HG02870 (cell line): ENCODE measurements around the gene TTC22.

ENCODE experiments used
- ATAC-seq: cut with Tn5 transposase; IDR thresholded peaks from one replicate; pipeline ENCODE4 v1.9.1; 2021; ENCODE audit warnings: mild to moderate bottlenecking, moderate library complexity; ENCODE audit not compliant: unreplicated experiment

TTC22 gene

DNA sequence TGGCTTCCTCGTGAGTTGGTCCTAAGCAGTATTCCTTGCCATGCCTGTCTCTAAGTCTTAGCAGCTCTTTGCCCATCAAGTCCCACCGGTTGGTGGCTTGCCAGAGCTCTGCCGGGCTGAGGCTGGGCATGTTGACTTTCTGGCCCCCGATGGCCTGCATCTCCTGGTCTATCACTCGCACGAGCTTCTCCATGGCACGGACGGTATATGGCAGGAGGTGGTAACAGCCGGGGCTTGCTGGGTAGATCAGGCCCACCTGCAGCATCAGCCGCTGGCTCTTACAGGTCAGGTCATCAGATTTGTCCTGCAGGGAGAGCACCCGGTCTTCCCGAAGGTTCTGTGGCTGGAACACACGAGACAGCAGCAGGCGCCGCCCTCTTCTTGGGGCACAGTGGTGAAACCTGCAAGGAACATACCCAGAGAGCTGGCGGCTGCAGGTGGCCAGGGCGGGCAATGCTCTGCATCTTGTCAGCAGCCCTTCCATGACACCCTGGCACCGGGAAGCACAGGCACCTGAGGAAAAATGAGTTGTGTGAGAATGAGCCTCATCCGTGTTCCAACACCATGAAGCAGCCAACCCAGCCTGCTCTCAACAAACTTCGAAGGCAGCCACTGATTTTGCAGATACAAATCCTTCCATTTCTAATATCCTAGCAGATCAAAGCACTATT lies 42.3 kb downstream of the TTC22 start:
- no peak for ATAC-seq

GRCh38 chr1:54757833-54758232 lies 43.3 kb downstream of the TTC22 start:
- ATAC-seq, result no peak

DNA sequence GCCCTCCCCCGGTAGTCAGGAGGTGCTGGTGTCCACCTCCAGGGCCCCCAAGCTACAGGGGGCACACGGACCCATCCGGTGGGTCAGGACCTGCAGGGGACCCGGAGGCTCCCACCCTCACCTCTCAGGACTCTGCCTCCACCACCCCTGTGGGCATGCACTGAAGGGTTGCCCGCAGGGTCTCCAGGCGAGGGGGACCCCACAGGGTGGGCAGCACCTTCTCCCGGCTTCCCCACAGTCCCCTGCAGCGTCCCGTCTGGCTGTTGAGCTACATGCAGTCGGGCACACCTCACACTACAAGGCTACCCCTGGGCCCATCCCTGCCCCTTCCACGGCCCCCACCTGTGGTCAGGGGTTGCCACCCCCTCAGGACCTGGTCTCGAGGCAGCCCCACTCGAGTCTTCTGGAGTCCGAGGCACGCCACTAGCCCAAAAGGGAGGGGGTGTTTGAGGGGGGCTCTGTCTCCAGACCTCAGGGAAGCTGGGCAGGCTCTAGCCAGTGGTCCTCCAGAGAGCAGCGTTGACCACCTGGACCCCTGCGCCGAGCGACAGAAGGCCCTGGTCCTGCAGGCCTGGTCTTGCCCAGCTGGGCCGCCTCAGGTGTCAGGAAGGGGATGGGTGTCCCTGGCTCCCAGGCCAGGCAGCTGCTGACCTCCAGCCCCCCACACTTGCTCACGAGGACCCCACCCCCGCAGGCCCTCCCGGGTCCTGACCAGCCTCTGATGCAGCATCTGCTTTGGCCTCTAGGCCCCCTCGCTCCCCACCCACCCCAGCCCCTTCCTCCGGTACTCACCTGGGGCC lies 46.4 kb downstream of the TTC22 start:
- no peak for ATAC-seq

DNA sequence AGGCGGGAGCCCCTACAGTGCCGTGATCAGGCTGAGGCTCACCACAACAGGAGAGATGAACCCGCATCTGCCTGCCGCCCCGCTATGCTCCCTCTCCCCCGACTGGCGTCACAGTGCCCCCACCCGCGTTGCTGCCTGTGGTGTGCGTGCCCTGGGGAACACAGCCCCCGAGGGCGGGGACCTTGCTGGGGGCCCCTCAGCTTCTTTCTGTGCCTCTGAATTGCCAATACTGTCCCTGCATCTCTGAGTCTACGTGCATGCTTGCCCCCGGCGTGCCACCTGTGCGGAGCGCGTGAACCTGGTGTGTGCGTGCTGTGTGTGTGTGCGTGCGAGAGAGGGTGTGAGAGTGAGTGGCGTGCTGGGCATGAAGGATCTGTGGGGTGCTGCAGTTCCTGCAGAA lies 47.1 kb downstream of the TTC22 start:
- ATAC-seq, result no peak

DNA sequence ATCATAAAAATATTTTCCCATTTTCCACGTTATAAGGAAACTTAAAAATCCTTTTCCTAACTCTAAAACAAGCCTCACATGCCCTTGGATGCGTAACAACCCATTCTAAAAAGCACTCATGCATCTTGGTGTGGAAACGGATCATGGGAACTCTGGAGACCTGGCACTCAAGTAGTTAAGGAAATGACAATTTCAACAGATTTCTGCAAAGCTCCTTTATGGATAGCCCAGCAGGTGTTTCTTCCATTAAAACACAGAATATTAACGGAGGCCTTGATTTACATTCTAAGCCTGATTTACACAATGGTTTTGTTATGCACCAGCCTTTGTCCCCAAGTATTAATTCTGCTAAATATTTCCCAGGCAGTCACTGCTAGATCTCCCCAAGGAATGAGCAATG lies 49.7 kb downstream of the TTC22 start:
- no peak for ATAC-seq

GRCh38 chr1:54750596-54750995 lies 50.5 kb downstream of the TTC22 start:
- ATAC-seq, result no peak

GRCh38 chr1:54748094-54748835 lies 52.9 kb downstream of the TTC22 start:
- ATAC-seq, result no peak

DNA sequence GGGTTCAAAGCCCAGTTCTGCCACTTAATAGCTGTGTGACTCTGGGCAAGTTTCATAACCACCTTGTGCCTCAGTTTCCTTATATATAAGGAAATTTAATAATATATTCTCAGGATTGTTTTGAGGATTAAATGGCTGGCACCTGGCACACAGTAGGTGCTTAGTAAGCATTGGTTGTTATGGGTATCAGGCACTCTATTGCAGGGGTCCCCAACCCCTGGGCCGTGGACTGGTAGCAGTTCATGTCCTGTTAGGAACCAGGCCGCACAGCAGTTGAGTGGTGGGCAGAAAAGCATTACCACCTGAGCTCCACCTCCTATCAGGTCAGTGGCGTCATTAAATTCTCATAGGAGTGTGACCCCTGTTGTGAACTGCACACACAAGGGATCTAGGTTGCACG lies 55.3 kb downstream of the TTC22 start:
- ATAC-seq, result no peak

GRCh38 chr1:54745274-54745673 lies 55.8 kb downstream of the TTC22 start:
- no peak for ATAC-seq

GRCh38 chr1:54744696-54745095 lies 56.4 kb downstream of the TTC22 start:
- no peak for ATAC-seq

DNA sequence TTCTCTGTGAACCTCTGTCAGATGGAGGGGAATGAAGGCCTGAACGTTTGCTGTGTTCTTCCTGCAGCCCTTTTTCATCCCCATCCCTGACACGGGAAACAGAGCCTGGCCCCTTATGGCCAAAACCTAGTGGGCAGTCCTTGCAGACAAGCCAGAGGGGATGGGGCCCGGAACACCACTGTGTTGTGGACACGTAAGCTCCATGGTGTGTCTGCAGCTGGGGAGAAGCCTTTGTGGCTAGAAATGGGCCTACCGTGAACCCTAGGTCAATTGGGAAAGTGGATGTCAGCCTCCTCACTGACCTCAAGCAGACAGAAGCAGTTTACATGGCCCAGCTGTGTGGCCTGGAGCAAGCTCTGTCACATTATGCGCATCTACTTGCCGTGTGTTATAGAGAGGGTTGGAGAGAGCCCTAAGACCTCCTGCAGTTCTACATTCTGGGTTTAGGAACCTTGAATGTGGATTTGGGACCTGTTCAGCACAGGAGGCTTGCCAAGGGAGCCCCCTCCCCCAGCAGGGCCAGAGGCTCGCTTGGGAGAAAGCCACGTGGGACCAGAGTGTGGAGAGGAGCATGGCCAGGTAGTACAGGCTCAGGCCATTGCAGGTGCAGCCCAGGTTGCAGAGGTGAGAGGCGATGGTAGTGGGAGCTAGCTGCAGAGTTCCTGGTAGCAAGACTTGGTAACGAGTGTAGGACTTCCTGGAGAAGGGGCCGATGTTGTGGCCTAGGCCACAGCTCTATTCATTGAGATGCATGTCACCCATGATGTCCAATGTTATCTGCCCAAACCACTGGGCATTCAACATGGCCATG lies 57.5 kb downstream of the TTC22 start:
- ATAC-seq, result no peak

- ATAC-seq, result no peak
Measured at GRCh38 chr1:54742282-54742681, 58.8 kb downstream of the TTC22 start.

DNA sequence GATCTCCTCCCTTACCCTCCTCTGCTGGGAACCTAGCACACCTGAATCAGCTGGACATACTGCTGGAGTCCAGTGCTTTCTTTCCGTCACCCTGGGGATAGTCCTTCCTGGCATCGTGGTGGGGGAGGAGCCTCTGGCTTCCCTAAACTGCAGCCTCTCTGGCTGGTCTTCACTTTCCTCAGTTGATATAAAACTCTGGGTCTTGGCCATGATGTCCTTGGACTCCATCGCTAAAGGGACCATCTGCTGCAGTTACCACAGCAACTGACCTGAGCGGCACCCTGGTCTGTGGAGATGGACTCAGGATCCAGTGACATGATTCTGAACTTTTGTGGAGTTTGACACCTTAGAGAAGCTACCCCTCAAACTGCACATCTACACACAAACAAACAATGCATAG lies 59.6 kb downstream of the TTC22 start:
- no peak for ATAC-seq

- no peak for ATAC-seq
Measured at GRCh38 chr1:54738244-54738643, 62.9 kb downstream of the TTC22 start.

- ATAC-seq, result no peak
Measured at GRCh38 chr1:54736685-54737084, 64.4 kb downstream of the TTC22 start.
